Large intestine (tissue), 3 donors: ENCODE data around the gene FSTL1. TPM values are rescaled to one million over a fixed set of nuclear protein-coding genes. Genes with fewer than 3 reads are reported as not detected.
A peak's percentile ranks its signal among the peaks of the same experiment; 100 is the strongest.

Source experiments
- DNase-seq, 2 donors: peaks; one replicate each; pipeline versions ENCODE4 v3.0.0 to v3.0.0-alpha.2; 2013
- H3K27ac ChIP-seq: one replicate; pipeline ENCODE4 v1.5.1; 2013; ENCODE audit warnings: low read length
- H3K27me3 ChIP-seq: 2 replicates; pipeline ENCODE4 v1.6.1; 2013; ENCODE audit warnings: low read length; ENCODE audit not compliant: control insufficient read depth, insufficient read depth
- H3K36me3 ChIP-seq: 2 replicates; pipeline ENCODE4 v1.6.1; 2013; ENCODE audit warnings: low read length; ENCODE audit not compliant: control insufficient read depth, insufficient read depth
- H3K4me1 ChIP-seq: one replicate; pipeline ENCODE4 v1.6.1; 2013; ENCODE audit warnings: low read length; ENCODE audit not compliant: control insufficient read depth, insufficient read depth
- H3K4me3 ChIP-seq: one replicate; pipeline ENCODE4 v1.5.1; 2013; ENCODE audit warnings: low read length
- H3K9me3 ChIP-seq: one replicate; pipeline ENCODE4 v1.6.1; 2013; ENCODE audit warnings: mild to moderate bottlenecking, low read depth, low read length, moderate library complexity; ENCODE audit not compliant: control insufficient read depth
- WGBS: methylation state at CpG from one replicate; pipeline ENCODE4 v1.1.5; 2013; ENCODE audit warnings: low lambda C conversion rate; ENCODE audit not compliant: insufficient coverage; 5-methylcytosine and 5-hydroxymethylcytosine counted together
- polyA plus RNA-seq: library from polyadenylated mRNA; unstranded; fragments of 120-200 nt; gene quantifications from one replicate; pipeline ENCODE4 v1.2.1, GENCODE V29; 2013

Gene FSTL1
- polyA plus RNA-seq, 1 donor, result 190 TPM

DNA sequence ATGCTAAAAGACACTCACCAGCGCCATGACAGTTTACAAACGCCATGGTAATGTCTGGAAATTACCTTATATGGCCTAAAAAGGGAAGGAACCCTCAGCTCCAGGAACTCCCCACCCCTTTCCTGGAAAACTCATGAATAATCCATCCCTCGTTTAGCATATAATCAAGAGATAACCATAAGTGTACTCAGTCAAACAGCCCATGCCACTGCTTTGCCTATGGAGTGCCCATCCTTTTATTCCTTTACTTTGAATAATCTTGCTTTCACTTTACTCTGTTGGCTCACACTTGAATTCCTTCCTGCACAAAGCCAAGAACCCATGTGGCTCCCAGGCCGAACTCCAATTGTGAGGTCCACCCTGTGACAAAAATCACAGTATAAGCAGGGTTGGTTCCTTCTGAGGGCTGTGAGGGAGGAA is 19.1 kb upstream of the FSTL1 start:
- no peaks in the 10 kb centered on the region for H3K27me3 ChIP-seq
- H3K4me1 ChIP-seq, result no peaks in the 10 kb centered on the region
- no peak overlapping the region for H3K4me3 ChIP-seq
- no peak for DNase-seq
- H3K36me3 ChIP-seq, result no peaks in the 10 kb centered on the region
- H3K9me3 ChIP-seq, result no peaks in the 10 kb centered on the region
- H3K27ac ChIP-seq, result no peak overlapping the region
- 80% methylated on average over 1 of the region's 4 CpGs for WGBS

DNA sequence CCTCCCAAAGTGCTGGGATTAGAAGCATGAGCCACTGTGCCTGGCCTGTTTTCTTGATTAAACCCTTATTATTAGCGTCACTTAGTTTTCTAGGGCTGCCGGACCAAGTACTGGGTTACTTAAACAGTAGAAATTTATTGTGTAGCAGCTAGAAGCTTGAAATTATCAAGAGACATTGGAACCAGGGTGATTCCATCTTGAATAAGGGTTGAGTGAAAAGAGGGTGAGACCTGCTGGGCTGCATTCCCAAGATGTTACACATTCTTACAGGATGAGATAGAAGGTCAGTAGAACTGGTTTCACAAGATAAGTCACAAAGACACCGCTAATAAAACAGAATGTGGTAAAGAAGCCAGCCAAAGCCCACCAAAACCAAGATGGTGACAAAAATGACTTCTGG is 18.6 kb upstream of the FSTL1 start:
- Histone ChIP-seq H3K4me3 (no peak overlapping the region), H3K4me1 (no peaks in the 10 kb centered on the region), H3K36me3 (no peaks in the 10 kb centered on the region), H3K27me3 (no peaks in the 10 kb centered on the region), H3K27ac (no peak overlapping the region), H3K9me3 (no peaks in the 10 kb centered on the region)
- DNase-seq, result peak in 1 of 2 donors; percentile 41
- 29% methylated on average over 1 of the region's 3 CpGs for WGBS

DNA sequence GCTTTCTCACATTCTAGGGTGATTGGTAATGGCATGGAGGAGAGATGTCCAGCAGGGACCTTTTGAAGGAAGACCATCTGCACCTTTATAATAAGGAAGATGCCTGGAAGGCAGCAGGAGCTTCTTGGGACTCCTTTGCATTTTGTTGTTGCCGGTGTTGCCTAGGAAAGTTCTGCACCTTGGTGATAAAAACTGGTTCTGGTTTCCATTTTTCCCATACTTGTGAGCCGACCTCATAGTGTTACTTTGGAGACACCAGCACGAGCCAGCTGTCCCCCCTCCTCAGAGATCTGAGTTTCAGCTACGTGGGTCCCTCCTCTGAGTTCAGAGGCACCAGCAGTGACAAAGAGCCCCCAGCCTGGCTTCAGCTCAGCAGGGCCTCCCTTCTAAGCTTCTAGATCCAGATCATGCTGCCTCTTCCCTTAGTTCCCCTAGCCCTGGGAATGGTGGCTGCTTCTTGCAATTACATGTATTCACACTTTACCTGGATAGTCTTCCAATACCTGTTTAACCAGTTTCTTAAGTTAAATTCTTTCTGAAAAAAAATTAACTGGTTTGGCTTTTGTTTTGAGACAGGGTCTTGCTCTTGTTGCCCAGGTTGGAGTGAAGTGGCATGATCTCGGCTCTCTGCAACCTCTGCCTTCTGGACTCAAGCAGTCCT is 18.0 kb upstream of the FSTL1 start:
- no peak for DNase-seq
- WGBS, result no CpG with 5 or more reads among the region's 5 CpGs
- Histone ChIP-seq H3K36me3 (no peaks in the 10 kb centered on the region), H3K4me3 (no peak overlapping the region), H3K27ac (no peak overlapping the region), H3K27me3 (no peaks in the 10 kb centered on the region), H3K4me1 (no peaks in the 10 kb centered on the region), H3K9me3 (no peaks in the 10 kb centered on the region)

DNA sequence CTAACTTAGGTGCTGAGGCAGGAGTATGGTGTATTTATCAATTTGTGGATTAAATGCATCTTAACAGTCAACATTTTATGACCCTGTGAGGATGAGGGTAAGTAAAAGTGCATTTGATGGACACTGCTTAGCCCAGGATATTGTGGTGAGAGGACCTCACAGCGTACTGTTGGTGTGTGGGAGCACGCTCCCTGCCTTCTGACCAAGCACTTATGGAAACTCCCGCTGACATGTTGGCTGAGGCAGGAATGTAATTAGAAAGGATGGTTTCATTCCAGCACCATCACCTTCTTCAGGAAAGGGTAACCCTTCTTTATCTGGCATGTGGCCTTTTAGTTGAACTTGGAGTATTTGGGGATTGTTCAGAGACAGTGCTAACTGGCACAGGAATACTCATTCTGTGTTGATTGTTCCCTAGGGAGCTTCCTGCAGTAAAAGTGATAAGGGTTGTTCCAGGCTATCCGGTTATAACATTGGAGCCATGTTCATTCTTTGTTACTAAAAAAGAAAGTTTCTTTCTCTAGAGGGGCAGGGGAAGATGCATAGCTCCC is 11.7 kb upstream of the FSTL1 start:
- DNase-seq, result no peak
- Histone ChIP-seq H3K9me3 (no peaks in the 10 kb centered on the region), H3K27me3 (peaks cover 20% of the 10 kb centered on the region), H3K27ac (no peak overlapping the region), H3K4me1 (no peaks in the 10 kb centered on the region), H3K4me3 (no peak overlapping the region), H3K36me3 (no peaks in the 10 kb centered on the region)
- WGBS, result no CpG with 5 or more reads among the region's 4 CpGs

- no peak for DNase-seq
- no peak overlapping the region for H3K27ac ChIP-seq
- H3K4me1 ChIP-seq, result no peaks in the 10 kb centered on the region
- no peaks in the 10 kb centered on the region for H3K36me3 ChIP-seq
- H3K4me3 ChIP-seq, result no peak overlapping the region
- no peaks in the 10 kb centered on the region for H3K9me3 ChIP-seq
- H3K27me3 ChIP-seq, result peaks cover 20% of the 10 kb centered on the region
- WGBS, result no CpG with 5 or more reads among the region's 3 CpGs
Observed at GRCh38 chr3:120461416-120461815, 10.6 kb upstream of the FSTL1 start.

GRCh38 chr3:120460862-120461261 is 10.1 kb upstream of the FSTL1 start:
- H3K4me1 ChIP-seq, result no peaks in the 10 kb centered on the region
- H3K27ac ChIP-seq, result no peak overlapping the region
- H3K9me3 ChIP-seq, result no peaks in the 10 kb centered on the region
- no peak overlapping the region for H3K4me3 ChIP-seq
- H3K27me3 ChIP-seq, result peaks cover 20% of the 10 kb centered on the region
- no peak for DNase-seq
- no CpG with 5 or more reads among the region's 9 CpGs for WGBS
- H3K36me3 ChIP-seq, result no peaks in the 10 kb centered on the region

- Histone ChIP-seq H3K36me3 (no peaks in the 10 kb centered on the region), H3K27ac (no peak overlapping the region), H3K4me1 (no peaks in the 10 kb centered on the region), H3K4me3 (no peak overlapping the region), H3K27me3 (peaks cover 20% of the 10 kb centered on the region), H3K9me3 (no peaks in the 10 kb centered on the region)
- 43% methylated on average over 2 of the region's 5 CpGs for WGBS
- DNase-seq, result no peak
Observed at GRCh38 chr3:120460181-120460790, 9.5 kb upstream of the FSTL1 start.

GRCh38 chr3:120459196-120459595 is 8.4 kb upstream of the FSTL1 start:
- Histone ChIP-seq H3K36me3 (no peaks in the 10 kb centered on the region), H3K4me1 (no peaks in the 10 kb centered on the region), H3K4me3 (no peak overlapping the region), H3K27ac (no peak overlapping the region), H3K27me3 (peaks cover 20% of the 10 kb centered on the region), H3K9me3 (no peaks in the 10 kb centered on the region)
- WGBS, result no CpG with 5 or more reads among the region's 3 CpGs
- no peak for DNase-seq

DNA sequence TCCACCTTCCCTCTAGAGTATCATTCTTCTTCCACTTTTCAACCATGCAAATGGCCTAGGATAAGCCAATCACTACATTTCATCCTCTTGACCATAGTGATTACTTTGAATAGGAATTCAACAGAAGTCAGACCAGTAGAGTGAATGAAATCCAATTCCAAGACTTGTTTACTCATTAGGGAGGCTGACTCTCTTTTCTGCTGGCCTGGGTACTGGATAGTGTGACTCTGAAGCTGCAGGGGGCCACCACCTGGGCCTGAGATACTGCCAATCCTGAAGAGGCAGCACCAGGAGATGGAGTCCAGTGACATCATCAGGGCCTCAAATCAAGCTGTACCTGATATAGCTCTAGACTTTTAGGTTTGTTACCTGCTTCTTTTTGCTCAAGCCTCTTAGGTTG is 7.0 kb upstream of the FSTL1 start:
- H3K36me3 ChIP-seq, result no peaks in the 10 kb centered on the region
- no peaks in the 10 kb centered on the region for H3K4me1 ChIP-seq
- no peak overlapping the region for H3K4me3 ChIP-seq
- H3K27ac ChIP-seq, result no peak overlapping the region
- H3K9me3 ChIP-seq, result no peaks in the 10 kb centered on the region
- peaks cover 22% of the 10 kb centered on the region for H3K27me3 ChIP-seq
- no peak for DNase-seq

GRCh38 chr3:120454076-120454689 is 3.4 kb upstream of the FSTL1 start:
- peaks cover 42% of the 10 kb centered on the region for H3K27me3 ChIP-seq
- no peak overlapping the region for H3K4me3 ChIP-seq
- peak in 1 of 2 donors; percentile 37 for DNase-seq
- WGBS, result 80% methylated on average over 1 of the region's 1 CpG
- H3K36me3 ChIP-seq, result no peaks in the 10 kb centered on the region
- no peak overlapping the region for H3K27ac ChIP-seq
- H3K9me3 ChIP-seq, result no peaks in the 10 kb centered on the region
- H3K4me1 ChIP-seq, result peaks cover 3% of the 10 kb centered on the region
